GM21526 (cell line): Measurements from ENCODE around the gene NAV1.
"Not testable (repeated sequence)": the region's sequence is repeated elsewhere in the genome, so short reads cannot be mapped to it uniquely, and the experiment has no call there.

Experiments used
- ATAC-seq: cut with Tn5 transposase; IDR thresholded peaks from one replicate; pipeline ENCODE4 v1.9.1; 2021; ENCODE audit warnings: moderate library complexity; ENCODE audit not compliant: unreplicated experiment, low FRiP score

The NAV1 gene, protein sequence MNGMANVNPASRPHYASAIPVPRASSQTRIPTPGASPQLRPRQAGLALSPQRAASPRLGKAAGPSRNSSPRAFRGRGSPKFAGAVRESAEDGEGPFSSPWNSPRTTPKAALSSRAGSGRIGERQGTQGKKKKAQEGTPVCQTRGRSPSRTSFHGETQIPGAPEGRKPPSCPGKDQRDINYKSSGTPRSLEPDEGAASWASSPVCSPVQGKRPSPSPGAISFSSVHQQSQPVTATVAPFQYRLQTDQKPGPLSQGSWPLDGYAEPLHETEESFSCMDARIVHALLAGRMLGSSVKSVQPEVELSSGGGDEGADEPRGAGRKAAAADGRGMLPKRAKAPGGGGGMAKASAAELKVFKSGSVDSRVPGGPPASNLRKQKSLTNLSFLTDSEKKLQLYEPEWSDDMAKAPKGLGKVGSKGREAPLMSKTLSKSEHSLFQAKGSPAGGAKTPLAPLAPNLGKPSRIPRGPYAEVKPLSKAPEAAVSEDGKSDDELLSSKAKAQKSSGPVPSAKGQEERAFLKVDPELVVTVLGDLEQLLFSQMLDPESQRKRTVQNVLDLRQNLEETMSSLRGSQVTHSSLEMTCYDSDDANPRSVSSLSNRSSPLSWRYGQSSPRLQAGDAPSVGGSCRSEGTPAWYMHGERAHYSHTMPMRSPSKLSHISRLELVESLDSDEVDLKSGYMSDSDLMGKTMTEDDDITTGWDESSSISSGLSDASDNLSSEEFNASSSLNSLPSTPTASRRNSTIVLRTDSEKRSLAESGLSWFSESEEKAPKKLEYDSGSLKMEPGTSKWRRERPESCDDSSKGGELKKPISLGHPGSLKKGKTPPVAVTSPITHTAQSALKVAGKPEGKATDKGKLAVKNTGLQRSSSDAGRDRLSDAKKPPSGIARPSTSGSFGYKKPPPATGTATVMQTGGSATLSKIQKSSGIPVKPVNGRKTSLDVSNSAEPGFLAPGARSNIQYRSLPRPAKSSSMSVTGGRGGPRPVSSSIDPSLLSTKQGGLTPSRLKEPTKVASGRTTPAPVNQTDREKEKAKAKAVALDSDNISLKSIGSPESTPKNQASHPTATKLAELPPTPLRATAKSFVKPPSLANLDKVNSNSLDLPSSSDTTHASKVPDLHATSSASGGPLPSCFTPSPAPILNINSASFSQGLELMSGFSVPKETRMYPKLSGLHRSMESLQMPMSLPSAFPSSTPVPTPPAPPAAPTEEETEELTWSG (N-terminal part only)

GRCh38 chr1:201538612-201539551 is at the start of gene NAV1:
Gene NAV1 (plus strand): TSS chr1:201539127. CDS start chr1:201622885, 83,758 bp downstream.
- ATAC-seq: no peak

DNA sequence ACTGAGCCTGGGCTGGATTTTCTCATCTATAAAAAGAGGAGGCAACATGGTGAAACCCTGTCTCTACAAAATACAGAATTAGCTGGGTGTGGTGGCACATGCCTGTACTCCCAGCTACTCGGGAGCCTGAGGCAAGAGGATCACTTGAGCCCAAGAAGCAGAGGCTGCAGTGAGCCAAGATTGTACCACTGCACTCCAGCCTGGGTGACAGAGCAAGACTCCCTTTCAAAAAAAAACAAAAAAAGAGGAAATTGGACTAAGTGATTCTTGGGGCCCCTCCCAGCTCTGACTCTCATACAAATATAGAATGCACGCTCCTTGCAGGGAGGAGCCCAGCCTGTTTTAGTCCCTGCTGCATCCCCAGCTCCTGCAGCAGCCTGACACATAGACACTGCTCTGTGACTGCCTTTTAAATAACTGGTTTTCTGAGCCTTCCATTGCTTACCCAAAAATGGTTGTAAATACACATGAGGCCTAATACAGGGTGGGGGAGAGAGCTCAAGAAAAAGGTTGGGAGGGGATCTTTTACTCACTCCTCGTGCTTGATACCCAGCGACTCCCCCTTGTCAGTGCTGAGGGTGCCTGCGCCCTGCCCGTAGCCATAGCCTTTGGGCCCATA is 49.2 kb upstream of the NAV1 start:
- ATAC-seq: no peak

DNA sequence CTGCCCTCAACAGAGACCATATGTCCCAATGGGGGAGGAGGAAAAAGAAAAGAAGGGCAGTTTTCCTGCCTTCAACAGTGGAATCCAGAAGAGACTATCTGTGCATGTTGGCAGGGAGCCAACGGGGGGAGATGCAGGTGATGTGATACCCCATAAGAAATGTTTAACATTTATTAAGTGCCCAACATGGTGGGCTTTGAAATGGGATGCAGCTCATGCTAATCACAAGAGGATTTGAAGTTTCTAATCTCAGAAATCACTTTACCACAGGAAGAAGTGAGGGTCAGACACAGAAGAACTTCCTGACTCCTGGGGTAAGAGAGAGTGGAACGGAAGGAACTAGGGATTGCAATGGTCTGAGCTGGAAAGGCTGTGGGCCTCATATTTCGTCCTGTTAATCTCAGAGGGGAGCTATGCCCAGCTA is 48.2 kb upstream of the NAV1 start:
- ATAC-seq: no peak

- no peak for ATAC-seq
These were observed 46.9 kb upstream of the NAV1 start for GRCh38 chr1:201491896-201492511.

- ATAC-seq: not testable (repeated sequence)
These were observed 45.8 kb upstream of the NAV1 start for GRCh38 chr1:201493026-201493656.

GRCh38 chr1:201493757-201494617 is 44.9 kb upstream of the NAV1 start:
- no peak for ATAC-seq

DNA sequence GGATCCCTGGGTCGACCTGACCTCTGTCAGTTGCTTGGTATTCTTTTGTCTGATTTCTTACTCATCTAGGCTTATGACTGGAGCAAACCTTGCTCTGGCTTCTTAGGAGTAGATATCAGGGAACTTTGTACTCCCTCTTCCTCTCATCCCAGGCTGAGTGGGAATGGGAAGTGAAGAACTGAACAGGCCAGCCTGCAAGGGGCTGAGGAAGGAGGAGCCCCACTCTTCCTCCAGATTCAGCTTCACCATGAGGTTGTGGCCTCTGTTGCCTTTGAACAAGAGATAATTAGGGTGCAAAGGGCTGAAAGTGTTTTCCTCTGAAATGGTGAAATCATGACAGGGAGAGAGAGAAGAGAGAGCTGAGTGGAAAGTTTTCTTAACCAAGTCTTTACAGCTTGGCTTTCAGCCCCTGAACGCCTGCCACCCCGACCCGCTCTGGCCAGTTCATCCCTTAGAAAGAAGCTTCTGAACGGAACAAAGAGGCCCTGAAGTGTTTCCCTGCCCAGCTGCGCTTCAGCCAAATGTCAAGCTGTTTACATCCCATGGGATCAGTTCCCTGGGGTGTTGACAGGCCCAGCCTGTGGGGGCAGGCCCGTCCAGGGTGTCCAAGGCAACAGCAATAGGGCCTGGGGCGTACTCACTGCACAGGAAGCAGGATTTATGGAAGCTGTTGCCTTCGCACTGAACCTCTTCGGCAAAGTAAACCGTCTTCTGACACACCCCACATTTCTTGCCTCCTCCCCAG is 43.2 kb upstream of the NAV1 start:
- no peak for ATAC-seq

GRCh38 chr1:201496296-201496690 is 42.6 kb upstream of the NAV1 start:
- no peak for ATAC-seq

DNA sequence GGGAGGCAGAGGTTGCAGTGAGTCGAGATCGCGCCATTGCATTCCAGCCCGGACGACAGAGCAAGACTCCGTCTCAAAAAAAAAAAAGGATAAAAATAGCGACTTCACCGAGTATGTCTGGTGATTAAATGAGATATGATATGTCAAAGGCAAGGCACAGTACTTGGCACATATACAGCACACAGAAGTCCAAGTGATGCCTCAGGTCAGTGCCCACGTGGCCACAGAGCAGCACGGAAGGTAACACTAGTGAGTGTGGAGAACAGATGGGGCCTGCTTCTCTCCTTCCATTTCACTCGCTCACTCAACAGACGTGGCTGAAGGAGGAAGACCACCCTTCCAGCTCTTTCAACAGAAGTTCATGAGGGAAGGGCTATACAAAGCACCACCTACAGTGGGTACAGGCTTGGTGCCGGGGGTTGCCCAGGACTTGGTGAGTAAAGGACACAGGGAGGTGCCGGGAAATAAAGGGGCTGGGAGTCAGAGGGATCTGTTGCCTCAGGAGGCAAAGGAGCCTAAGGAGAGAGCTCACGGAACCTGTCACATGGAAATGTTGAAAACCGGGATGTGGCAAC is 40.9 kb upstream of the NAV1 start:
- ATAC-seq: no peak

GRCh38 chr1:201498621-201499020 is 40.3 kb upstream of the NAV1 start:
- ATAC-seq: no peak

GRCh38 chr1:201499191-201499590 is 39.7 kb upstream of the NAV1 start:
- ATAC-seq: no peak

DNA sequence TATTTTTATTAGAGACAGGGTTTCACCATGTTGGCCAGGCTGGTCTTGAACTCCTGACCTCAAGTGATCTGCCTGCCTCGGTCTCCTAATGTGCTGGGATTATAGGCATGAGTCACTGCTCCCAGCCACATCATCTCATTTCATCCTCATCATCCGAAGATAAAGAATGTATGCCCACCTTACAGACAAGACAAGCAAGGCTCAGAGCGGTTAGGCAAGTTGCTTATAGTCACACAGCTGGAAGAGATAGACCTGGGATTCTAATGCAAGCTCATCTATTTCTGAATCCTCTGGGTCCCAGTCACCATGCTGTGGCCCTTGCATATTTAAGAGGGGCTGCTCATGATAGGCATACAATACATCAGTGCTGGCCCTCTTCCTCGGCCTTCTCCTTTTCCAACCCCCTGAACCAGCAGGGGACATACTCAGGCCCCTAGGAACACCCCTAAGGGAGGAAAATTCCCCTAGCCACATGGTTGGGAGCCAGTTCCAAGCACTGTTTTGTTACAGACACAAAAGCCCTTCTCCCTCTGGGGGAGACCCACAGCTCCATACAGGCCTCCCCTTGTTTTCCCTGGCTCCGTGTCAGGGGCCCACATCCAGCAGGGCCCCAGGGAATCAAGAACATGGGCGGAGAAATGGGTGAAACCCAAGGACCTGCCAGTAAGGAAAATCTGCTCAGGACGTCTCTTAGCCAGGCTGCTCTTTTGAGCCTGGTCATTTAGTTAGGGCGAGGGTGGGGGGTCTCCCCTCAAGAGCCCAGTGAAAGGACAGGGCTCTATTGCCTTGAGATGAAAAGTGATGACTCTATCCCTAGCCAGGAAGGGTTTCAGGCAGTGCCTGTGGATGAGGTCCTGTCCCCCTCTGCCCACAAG is 38.9 kb upstream of the NAV1 start:
- ATAC-seq: no peak

DNA sequence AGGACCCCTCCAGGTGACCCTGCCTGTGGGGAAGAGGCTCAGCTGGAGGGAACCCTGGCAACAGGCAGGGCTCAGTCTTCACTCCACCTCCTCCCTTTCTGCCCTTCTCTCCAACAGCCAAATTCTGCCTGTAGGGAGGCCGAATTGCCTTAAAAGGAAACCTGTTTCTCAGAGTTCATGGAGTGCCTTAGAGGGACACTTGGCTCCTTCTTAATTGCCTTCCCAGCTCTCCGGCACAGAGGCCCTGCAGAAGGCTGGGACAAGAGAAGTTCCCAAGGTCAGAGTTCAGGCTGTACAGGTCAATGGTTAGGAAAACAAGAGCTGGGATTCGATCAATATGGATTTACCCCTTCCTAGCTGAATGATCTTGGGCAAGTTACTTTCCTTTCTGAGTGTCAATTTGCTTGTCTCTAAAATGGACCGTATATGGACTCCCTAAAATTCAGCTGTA is 38.2 kb upstream of the NAV1 start:
- ATAC-seq: no peak

DNA sequence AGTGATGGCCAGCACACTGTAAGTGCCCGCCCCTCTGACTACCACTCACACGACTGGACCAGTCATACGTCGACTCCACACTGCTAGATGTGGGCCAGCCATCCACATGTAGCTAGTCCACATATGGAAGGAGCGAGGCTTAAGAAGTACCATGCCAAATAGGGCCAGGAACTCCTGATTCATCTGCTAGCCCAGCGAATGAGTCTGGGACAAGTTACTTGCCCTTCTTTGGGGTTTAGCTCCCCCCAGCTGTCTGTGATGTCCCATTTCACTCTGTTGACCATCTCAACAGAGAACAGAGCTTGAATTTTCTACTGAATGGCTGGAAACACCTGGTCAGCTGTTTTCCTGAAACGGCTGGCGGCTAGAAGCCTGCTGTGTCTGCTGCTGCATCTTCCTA is 37.8 kb upstream of the NAV1 start:
- ATAC-seq: no peak

GRCh38 chr1:201501812-201502510 is 37.0 kb upstream of the NAV1 start:
- no peak for ATAC-seq
